Measurements from ENCODE around the gene LBP.

DNA sequence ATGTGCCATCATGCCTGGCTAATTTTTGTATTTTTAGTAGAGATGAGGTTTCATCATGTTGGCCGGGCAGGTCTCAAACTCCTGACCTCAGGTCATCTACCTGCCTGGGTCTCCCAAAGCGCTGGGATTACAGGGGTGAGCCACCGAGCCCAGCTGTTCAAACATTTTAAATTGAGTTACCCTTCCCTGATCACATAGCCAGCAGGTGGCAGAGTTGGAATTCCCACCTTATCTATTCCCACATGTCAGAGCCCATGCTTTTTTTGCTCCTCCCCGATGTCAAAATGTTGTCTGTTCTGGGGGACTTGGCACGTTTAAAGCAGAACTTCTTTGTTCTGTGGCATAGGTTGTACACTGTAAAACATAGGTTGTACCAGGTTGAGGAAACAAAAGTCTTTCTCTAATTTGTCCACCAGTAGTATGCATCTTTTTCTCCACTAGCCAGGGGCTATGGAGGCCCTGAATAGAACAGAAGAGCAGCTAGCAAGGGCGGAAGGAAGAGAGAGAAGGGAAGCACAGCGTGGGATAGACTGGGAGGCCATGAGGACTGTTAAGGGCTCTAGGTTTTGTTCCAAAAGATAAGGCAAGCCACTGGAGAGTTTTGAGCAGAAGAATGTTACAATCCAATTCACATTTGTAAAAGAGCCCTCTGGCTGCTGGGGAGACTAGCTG is 7.3 kb upstream of the LBP start:
- TF ChIP-seq CTCF (IDR thresholded peaks at IDR 0.05), result peak; percentile 68; the same call in 1 of the 2 replicates
- no peak for TF ChIP-seq TCF7L2 (IDR thresholded peaks at IDR 0.05; ENCODE audit: low read depth, low read length)
- no peak for TF ChIP-seq SIN3A (IDR thresholded peaks at IDR 0.05; ENCODE audit: borderline replicate concordance, insufficient read depth, low read depth, low read length)
